IPS-15b (cell line): Measurements from ENCODE around the gene LONP2.

ENCODE experiments used
- H3K27me3 ChIP-seq: one replicate; pipeline ENCODE4 v1.6.1; 2013; ENCODE audit warnings: low read length; ENCODE audit not compliant: control insufficient read depth, insufficient read depth
- H3K36me3 ChIP-seq: one replicate; pipeline ENCODE4 v1.6.1; 2013; ENCODE audit warnings: low read length; ENCODE audit not compliant: control insufficient read depth, insufficient read depth
- H3K4me1 ChIP-seq: one replicate; pipeline ENCODE4 v1.6.1; 2013; ENCODE audit warnings: mild to moderate bottlenecking, low read length; ENCODE audit not compliant: control insufficient read depth, insufficient read depth
- H3K4me3 ChIP-seq: one replicate; pipeline ENCODE4 v1.5.1; 2013; ENCODE audit warnings: low read depth, low read length
- H3K9ac ChIP-seq: one replicate; pipeline ENCODE4 v1.6.1; 2013; ENCODE audit warnings: low read depth, mild to moderate bottlenecking, low read length
- H3K9me3 ChIP-seq: one replicate; pipeline ENCODE4 v1.6.1; 2013; ENCODE audit warnings: mild to moderate bottlenecking, low read length; ENCODE audit not compliant: control insufficient read depth, insufficient read depth

LONP2 gene

DNA sequence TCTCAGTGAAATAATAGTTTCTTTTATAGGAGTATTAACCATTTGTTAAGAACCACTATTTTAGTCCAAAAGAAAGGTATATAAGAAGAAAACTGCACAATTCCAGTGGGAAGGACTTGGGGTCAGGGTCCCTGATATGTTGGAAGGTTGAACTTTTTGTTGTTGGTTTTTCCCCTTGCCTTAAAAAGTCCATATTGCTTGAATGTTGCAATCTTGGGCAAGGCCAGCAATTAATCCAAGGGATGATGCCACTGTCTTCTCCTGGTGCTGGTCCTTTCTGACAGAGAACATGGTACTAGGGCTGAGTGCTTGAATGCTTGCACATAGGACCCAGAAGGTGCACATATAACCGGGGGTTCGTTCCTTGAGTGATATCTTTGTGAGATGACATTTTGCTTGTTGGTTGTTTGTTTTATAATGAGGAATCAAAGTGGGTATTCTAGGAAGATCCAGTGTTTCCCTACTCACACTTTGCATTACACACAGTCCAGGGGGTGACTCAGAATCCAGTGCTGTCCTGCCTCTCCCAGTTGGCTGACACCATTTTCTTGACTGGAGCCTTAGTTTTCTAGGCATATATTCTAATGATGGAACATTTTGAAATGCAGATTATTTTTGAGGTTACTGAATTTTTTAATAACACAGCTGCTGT lies 86.2 kb downstream of the LONP2 start:
- Histone ChIP-seq H3K9ac (no peak overlapping the region), H3K27me3 (no peaks in the 10 kb centered on the region), H3K4me1 (no peaks in the 10 kb centered on the region), H3K9me3 (no peaks in the 10 kb centered on the region), H3K36me3 (peaks cover 4% of the 10 kb centered on the region), H3K4me3 (no peak overlapping the region)

DNA sequence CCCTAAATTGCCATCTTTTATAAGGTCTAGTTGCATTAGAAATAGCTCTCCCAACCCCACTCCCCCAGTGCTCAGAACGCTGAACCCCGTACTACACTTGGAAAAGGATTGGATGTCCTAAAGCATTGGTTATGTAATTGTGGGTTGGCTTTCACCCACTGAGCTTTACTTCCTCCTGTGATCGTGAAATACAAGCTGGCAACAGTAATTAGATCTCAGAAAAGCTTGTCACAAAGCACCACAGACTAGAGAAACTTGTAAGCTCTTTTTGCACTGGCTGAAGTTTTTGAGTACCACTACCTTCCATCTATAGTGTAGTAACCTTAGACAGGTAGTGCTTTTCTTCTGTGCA lies 86.7 kb downstream of the LONP2 start:
- no peaks in the 10 kb centered on the region for H3K27me3 ChIP-seq
- no peak overlapping the region for H3K4me3 ChIP-seq
- H3K9me3 ChIP-seq: no peaks in the 10 kb centered on the region
- peaks cover 4% of the 10 kb centered on the region for H3K36me3 ChIP-seq
- no peaks in the 10 kb centered on the region for H3K4me1 ChIP-seq
- no peak overlapping the region for H3K9ac ChIP-seq

GRCh38 chr16:48332978-48333377 lies 88.9 kb downstream of the LONP2 start:
- Histone ChIP-seq H3K4me3 (no peak overlapping the region), H3K9me3 (no peaks in the 10 kb centered on the region), H3K4me1 (no peaks in the 10 kb centered on the region), H3K36me3 (peaks cover 4% of the 10 kb centered on the region), H3K27me3 (no peaks in the 10 kb centered on the region), H3K9ac (no peak overlapping the region)

DNA sequence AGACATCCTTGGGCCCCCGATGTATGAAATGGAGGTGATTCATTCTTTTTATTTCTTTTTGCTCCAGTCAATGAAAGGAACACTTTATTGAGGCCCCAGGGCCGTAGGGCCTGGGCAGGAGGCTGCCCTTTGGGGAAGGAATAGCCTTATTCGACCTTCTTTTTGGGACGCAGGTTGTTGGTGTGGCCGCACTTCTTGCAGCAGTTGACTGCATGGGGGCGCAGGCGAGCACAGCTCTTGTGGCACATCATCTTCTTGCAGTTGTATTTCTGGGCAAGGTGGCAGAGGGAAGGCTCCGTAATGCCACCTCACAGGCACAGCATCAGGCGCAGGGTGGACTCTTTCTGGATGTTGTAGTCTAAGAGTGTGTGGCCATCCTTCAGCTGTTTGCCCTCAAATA lies 90.2 kb downstream of the LONP2 start:
- peaks cover 4% of the 10 kb centered on the region for H3K36me3 ChIP-seq
- no peak overlapping the region for H3K4me3 ChIP-seq
- H3K9ac ChIP-seq: no peak overlapping the region
- no peaks in the 10 kb centered on the region for H3K9me3 ChIP-seq
- no peaks in the 10 kb centered on the region for H3K4me1 ChIP-seq
- no peaks in the 10 kb centered on the region for H3K27me3 ChIP-seq

DNA sequence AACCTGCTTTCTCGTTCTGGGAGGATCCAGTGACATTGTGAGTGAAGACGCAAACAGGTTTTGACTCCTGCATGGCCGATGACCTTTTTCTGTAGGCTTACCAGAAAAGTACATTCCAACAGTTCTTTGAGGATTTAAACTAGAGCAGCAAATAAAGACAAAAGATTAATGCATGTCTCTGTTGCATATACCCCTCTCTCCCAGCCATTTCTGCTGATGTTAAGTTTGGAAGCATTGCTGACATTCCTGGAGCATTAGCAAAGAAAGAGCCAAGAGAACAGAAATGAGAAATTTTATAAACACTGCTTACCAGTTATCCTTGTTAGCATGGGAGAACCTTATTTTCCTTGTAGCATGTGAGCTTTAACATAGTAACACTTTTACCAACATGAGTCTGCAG lies 91.9 kb downstream of the LONP2 start:
- Histone ChIP-seq H3K4me3 (no peak overlapping the region), H3K9ac (no peak overlapping the region), H3K27me3 (no peaks in the 10 kb centered on the region), H3K9me3 (no peaks in the 10 kb centered on the region), H3K4me1 (no peaks in the 10 kb centered on the region), H3K36me3 (peaks cover 4% of the 10 kb centered on the region)

- H3K4me1 ChIP-seq: no peaks in the 10 kb centered on the region
- no peaks in the 10 kb centered on the region for H3K27me3 ChIP-seq
- peaks cover 4% of the 10 kb centered on the region for H3K36me3 ChIP-seq
- no peak overlapping the region for H3K4me3 ChIP-seq
- H3K9ac ChIP-seq: no peak overlapping the region
- no peaks in the 10 kb centered on the region for H3K9me3 ChIP-seq
Observed at GRCh38 chr16:48340054-48340453, 96.0 kb downstream of the LONP2 start.

- H3K4me3 ChIP-seq: no peak overlapping the region
- H3K9ac ChIP-seq: no peak overlapping the region
- no peaks in the 10 kb centered on the region for H3K9me3 ChIP-seq
- H3K27me3 ChIP-seq: no peaks in the 10 kb centered on the region
- H3K36me3 ChIP-seq: peaks cover 4% of the 10 kb centered on the region
- no peaks in the 10 kb centered on the region for H3K4me1 ChIP-seq
Observed at GRCh38 chr16:48342591-48342990, 98.5 kb downstream of the LONP2 start.

DNA sequence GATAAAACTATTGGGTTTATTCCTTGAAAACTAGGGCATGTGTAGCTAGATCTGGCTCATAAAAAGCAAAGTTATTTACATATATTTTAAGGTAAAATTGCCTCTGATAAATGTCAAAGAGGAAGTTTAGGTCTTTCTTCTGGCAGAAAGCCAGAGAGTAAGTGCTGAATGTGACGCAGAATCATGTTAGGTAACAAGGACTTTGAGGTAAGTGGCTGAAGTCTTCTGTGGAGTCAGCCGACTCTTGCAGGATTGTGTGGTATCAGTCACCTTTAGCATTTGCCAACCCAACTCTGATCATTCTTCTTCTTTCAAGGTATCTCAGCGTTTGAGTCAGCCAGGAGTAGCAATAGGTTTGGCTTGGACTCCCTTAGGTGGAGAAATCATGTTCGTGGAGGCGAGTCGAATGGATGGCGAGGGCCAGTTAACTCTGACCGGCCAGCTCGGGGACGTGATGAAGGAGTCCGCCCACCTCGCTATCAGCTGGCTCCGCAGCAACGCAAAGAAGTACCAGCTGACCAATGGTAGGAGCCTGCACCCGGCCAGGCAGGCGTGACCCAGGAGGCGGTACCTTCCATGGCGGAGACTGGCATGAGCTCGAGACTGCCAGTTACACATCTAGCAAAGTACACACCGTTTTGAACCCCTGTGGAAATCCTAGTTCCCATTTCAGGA lies 103.2 kb downstream of the LONP2 start:
- Histone ChIP-seq H3K9ac (no peak overlapping the region), H3K27me3 (no peaks in the 10 kb centered on the region), H3K9me3 (no peaks in the 10 kb centered on the region), H3K4me3 (no peak overlapping the region), H3K36me3 (peaks cover 5% of the 10 kb centered on the region), H3K4me1 (no peaks in the 10 kb centered on the region)

GRCh38 chr16:48347980-48348379 lies 103.9 kb downstream of the LONP2 start:
- no peaks in the 10 kb centered on the region for H3K4me1 ChIP-seq
- no peak overlapping the region for H3K4me3 ChIP-seq
- H3K9ac ChIP-seq: no peak overlapping the region
- no peaks in the 10 kb centered on the region for H3K27me3 ChIP-seq
- no peaks in the 10 kb centered on the region for H3K9me3 ChIP-seq
- H3K36me3 ChIP-seq: peaks cover 3% of the 10 kb centered on the region

GRCh38 chr16:48350736-48351135 lies 106.6 kb downstream of the LONP2 start:
- Histone ChIP-seq H3K9me3 (no peaks in the 10 kb centered on the region), H3K9ac (no peak overlapping the region), H3K27me3 (no peaks in the 10 kb centered on the region), H3K4me1 (peaks cover 2% of the 10 kb centered on the region), H3K36me3 (peaks cover 3% of the 10 kb centered on the region), H3K4me3 (no peak overlapping the region)

GRCh38 chr16:48352648-48353390 lies 108.7 kb downstream of the LONP2 start:
- H3K36me3 ChIP-seq: peaks cover 3% of the 10 kb centered on the region

More at GRCh38 chr16:48352648-48353390, 108.7 kb downstream of the LONP2 start:
- Histone ChIP-seq H3K9ac (no peak overlapping the region), H3K27me3 (no peaks in the 10 kb centered on the region), H3K4me1 (peaks cover 2% of the 10 kb centered on the region), H3K9me3 (no peaks in the 10 kb centered on the region), H3K4me3 (no peak overlapping the region)
